ENCODE measurements around the gene BANP. TPM values are rescaled to one million over a fixed set of nuclear protein-coding genes. Genes with fewer than 3 reads are reported as not detected.

The BANP gene
- total and polyA plus RNA-seq, 2 donors from 2014 or later = 12.4 to 26.3 TPM

GRCh38 chr16:88066234-88066633, 115.0 kb downstream of the BANP start:
- intact Hi-C loops (cut with DNase I) = no loop called here
- Histone ChIP-seq H3K9ac (ENCODE audit: low read length in 3 of 3) (no peak overlapping the region), H3K36me3 (ENCODE audit: control insufficient read depth in 2 of 3, insufficient read depth in 3 of 3, low read length in 3 of 3) (peaks cover 0 to 7% (median 6%) of the 10 kb centered on the region in 3 donors), H3K4me1 (ENCODE audit: control insufficient read depth in 2 of 3, insufficient read depth in 2 of 3, low read depth in 1 of 3, low read length in 3 of 3) (peaks cover 0 to 8% (median 0%) of the 10 kb centered on the region in 3 donors), H3K4me3 (ENCODE audit: low read length in 3 of 3) (no peak overlapping the region), H3K27me3 (ENCODE audit: control insufficient read depth, insufficient read depth, low read length) (no peaks in the 10 kb centered on the region), H3K27ac (ENCODE audit: low read depth in 2 of 2, low read length in 2 of 2) (no peak overlapping the region), H3K9me3 (ENCODE audit: control insufficient read depth in 2 of 3, insufficient read depth in 1 of 3, low read length in 3 of 3) (no peaks in the 10 kb centered on the region)
- no peak for FAIRE-seq
- TF ChIP-seq CTCF (IDR thresholded peaks at IDR 0.05; ENCODE audit: borderline replicate concordance, extremely low read depth, insufficient read depth) = no peak
- DNase-seq = peak in 1 of 5 donors; percentile 39

- DNase-seq (peak in 1 of 5 donors; percentile 67), FAIRE-seq (no peak)
- TF ChIP-seq CTCF (IDR thresholded peaks at IDR 0.05; ENCODE audit: borderline replicate concordance, extremely low read depth, insufficient read depth) = no peak
- no peaks in the 10 kb centered on the region for H3K9me3 ChIP-seq (ENCODE audit: control insufficient read depth in 2 of 3, insufficient read depth in 1 of 3, low read length in 3 of 3)
- H3K36me3 ChIP-seq (ENCODE audit: control insufficient read depth in 2 of 3, insufficient read depth in 3 of 3, low read length in 3 of 3) = peaks cover 0 to 7% (median 6%) of the 10 kb centered on the region in 3 donors
- no peaks in the 10 kb centered on the region for H3K27me3 ChIP-seq (ENCODE audit: control insufficient read depth, insufficient read depth, low read length)
- H3K4me3 ChIP-seq (ENCODE audit: low read length in 3 of 3) = no peak overlapping the region
- no peak overlapping the region for H3K9ac ChIP-seq (ENCODE audit: low read length in 3 of 3)
- intact Hi-C loops (cut with DNase I) = no loop called here
- H3K27ac ChIP-seq (ENCODE audit: low read depth in 2 of 2, low read length in 2 of 2) = no peak overlapping the region
- peaks cover 0 to 7% (median 0%) of the 10 kb centered on the region in 3 donors for H3K4me1 ChIP-seq (ENCODE audit: control insufficient read depth in 2 of 3, insufficient read depth in 2 of 3, low read depth in 1 of 3, low read length in 3 of 3)
Measured at GRCh38 chr16:88066680-88067529, 115.7 kb downstream of the BANP start.

GRCh38 chr16:88067530-88068411, 116.5 kb downstream of the BANP start:
- Histone ChIP-seq H3K27ac (ENCODE audit: low read depth in 2 of 2, low read length in 2 of 2) (no peak overlapping the region), H3K9me3 (ENCODE audit: control insufficient read depth in 2 of 3, insufficient read depth in 1 of 3, low read length in 3 of 3) (no peaks in the 10 kb centered on the region), H3K9ac (ENCODE audit: low read length in 3 of 3) (no peak overlapping the region), H3K4me3 (ENCODE audit: low read length in 3 of 3) (no peak overlapping the region), H3K36me3 (ENCODE audit: control insufficient read depth in 2 of 3, insufficient read depth in 3 of 3, low read length in 3 of 3) (peaks cover 0 to 8% (median 7%) of the 10 kb centered on the region in 3 donors), H3K27me3 (ENCODE audit: control insufficient read depth, insufficient read depth, low read length) (no peaks in the 10 kb centered on the region), H3K4me1 (ENCODE audit: control insufficient read depth in 2 of 3, insufficient read depth in 2 of 3, low read depth in 1 of 3, low read length in 3 of 3) (peaks cover 0 to 3% (median 0%) of the 10 kb centered on the region in 3 donors)
- intact Hi-C loops (cut with DNase I) = no loop called here
- FAIRE-seq (no peak), DNase-seq (peak in 1 of 5 donors; percentile 61)
- no peak for TF ChIP-seq CTCF (IDR thresholded peaks at IDR 0.05; ENCODE audit: borderline replicate concordance, extremely low read depth, insufficient read depth)

Measured in kidney (tissue), 14 donors.